Measurements from ENCODE around the gene RAI14. TPM values are rescaled to one million over a fixed set of nuclear protein-coding genes. Genes with fewer than 3 reads are reported as not detected.

RAI14 gene
- total RNA-seq, 1 donor from 2014 or later = 259 TPM

GRCh38 chr5:34632807-34633422, 23.2 kb upstream of the RAI14 start:
- no peak for DNase-seq
- no peak for TF ChIP-seq CTCF (IDR thresholded peaks at IDR 0.05; ENCODE audit: partially characterized antibody, unreplicated experiment)
- H3K27me3 Mint-ChIP-seq (ENCODE audit: unreplicated experiment) = no peaks in the 10 kb centered on the region
- no peaks in the 10 kb centered on the region for H3K36me3 Mint-ChIP-seq (ENCODE audit: unreplicated experiment)
- no peaks in the 10 kb centered on the region for H3K9me3 Mint-ChIP-seq (ENCODE audit: unreplicated experiment)
- H3K27ac Mint-ChIP-seq (ENCODE audit: unreplicated experiment) = no peak overlapping the region
- H3K4me1 Mint-ChIP-seq (ENCODE audit: low read depth, unreplicated experiment) = peaks cover 2% of the 10 kb centered on the region
- no peak overlapping the region for H3K4me3 Mint-ChIP-seq (ENCODE audit: unreplicated experiment)

GRCh38 chr5:34639852-34640626, 16.1 kb upstream of the RAI14 start:
- DNase-seq = no peak
- TF ChIP-seq CTCF (IDR thresholded peaks at IDR 0.05; ENCODE audit: partially characterized antibody, unreplicated experiment) = no peak
- H3K36me3 Mint-ChIP-seq (ENCODE audit: unreplicated experiment) = no peaks in the 10 kb centered on the region
- no peaks in the 10 kb centered on the region for H3K9me3 Mint-ChIP-seq (ENCODE audit: unreplicated experiment)
- no peak overlapping the region for H3K27ac Mint-ChIP-seq (ENCODE audit: unreplicated experiment)
- H3K27me3 Mint-ChIP-seq (ENCODE audit: unreplicated experiment) = no peaks in the 10 kb centered on the region
- H3K4me3 Mint-ChIP-seq (ENCODE audit: unreplicated experiment) = no peak overlapping the region
- no peaks in the 10 kb centered on the region for H3K4me1 Mint-ChIP-seq (ENCODE audit: low read depth, unreplicated experiment)

GRCh38 chr5:34648039-34648839, 7.9 kb upstream of the RAI14 start:
- DNase-seq = no peak
- no peaks in the 10 kb centered on the region for H3K27me3 Mint-ChIP-seq (ENCODE audit: unreplicated experiment)

GRCh38 chr5:34648840-34649158, 7.3 kb upstream of the RAI14 start:
- no peaks in the 10 kb centered on the region for H3K9me3 Mint-ChIP-seq (ENCODE audit: unreplicated experiment)
- no peak for DNase-seq
- no peak overlapping the region for H3K27ac Mint-ChIP-seq (ENCODE audit: unreplicated experiment)
- no peak overlapping the region for H3K4me3 Mint-ChIP-seq (ENCODE audit: unreplicated experiment)
- no peak for TF ChIP-seq CTCF (IDR thresholded peaks at IDR 0.05; ENCODE audit: partially characterized antibody, unreplicated experiment)
- H3K36me3 Mint-ChIP-seq (ENCODE audit: unreplicated experiment) = peaks cover 8% of the 10 kb centered on the region
- H3K4me1 Mint-ChIP-seq (ENCODE audit: low read depth, unreplicated experiment) = no peaks in the 10 kb centered on the region
- H3K27me3 Mint-ChIP-seq (ENCODE audit: unreplicated experiment) = peaks cover 3% of the 10 kb centered on the region

More at GRCh38 chr5:34648039-34648839, 7.9 kb upstream of the RAI14 start:
- no peak for TF ChIP-seq CTCF (IDR thresholded peaks at IDR 0.05; ENCODE audit: partially characterized antibody, unreplicated experiment)
- peaks cover 4% of the 10 kb centered on the region for H3K36me3 Mint-ChIP-seq (ENCODE audit: unreplicated experiment)
- H3K27ac Mint-ChIP-seq (ENCODE audit: unreplicated experiment) = no peak overlapping the region
- H3K4me1 Mint-ChIP-seq (ENCODE audit: low read depth, unreplicated experiment) = no peaks in the 10 kb centered on the region
- no peak overlapping the region for H3K4me3 Mint-ChIP-seq (ENCODE audit: unreplicated experiment)
- no peaks in the 10 kb centered on the region for H3K9me3 Mint-ChIP-seq (ENCODE audit: unreplicated experiment)

Measured in glutamatergic neuron (in vitro differentiated cells).